ENCODE data around the gene PMVK. TPM values are rescaled to one million over a fixed set of nuclear protein-coding genes. Genes with fewer than 3 reads are reported as not detected.

Gene PMVK
- polyA plus RNA-seq, 3 donors, result 17.2 to 43.2 (median 41.9) TPM

DNA sequence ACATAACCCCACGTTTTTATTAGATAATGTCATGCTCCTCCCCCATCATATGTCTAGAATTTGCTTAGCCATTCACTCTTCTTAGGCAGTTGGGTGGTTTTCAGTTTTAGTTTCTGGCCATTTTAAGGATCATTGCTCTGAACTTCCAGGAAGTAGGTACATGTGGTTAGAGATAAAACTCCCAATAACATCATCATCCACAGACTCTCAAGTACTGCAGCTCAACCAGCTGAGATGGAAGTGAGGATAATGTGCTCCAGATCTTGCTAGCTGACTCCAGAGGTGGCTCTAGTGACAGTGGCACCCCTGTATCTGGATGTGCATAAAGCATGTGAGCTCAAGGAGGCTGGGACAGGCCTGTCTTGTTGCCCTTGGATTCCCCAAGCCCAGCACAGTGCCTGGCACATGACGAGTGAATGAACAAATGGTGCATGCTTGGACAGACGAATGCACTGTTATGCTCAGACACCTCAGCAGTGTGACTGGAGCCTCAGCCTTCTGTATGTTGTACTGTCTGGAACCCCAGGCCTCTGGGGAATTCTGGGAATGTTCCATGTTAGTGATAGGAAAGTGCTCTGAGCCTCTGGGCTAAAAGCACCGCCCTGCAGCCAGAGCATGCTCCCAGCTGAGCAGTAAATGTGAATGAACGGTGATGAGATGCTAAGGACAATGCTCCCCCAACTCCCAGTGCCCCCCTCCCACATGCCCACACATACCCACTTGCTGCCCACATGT is 50.1 kb downstream of the PMVK start:
- Histone ChIP-seq H3K4me2 (replicated peaks; ENCODE audit: extremely low read depth, low read length, poor library complexity, severe bottlenecking) (no peak overlapping the region), H3K4me1 (ENCODE audit: control insufficient read depth in 1 of 2, insufficient read depth in 2 of 2, low read length in 2 of 2) (no peaks in the 10 kb centered on the region), H4K20me1 (ENCODE audit: insufficient read depth, low read length) (no peaks in the 10 kb centered on the region), H3K9me3 (replicated peaks in 1 of 2; ENCODE audit: control insufficient read depth in 1 of 2, insufficient read depth in 1 of 2, low read length in 2 of 2) (no peaks in the 10 kb centered on the region), H3K79me2 (ENCODE audit: insufficient read depth, low read length) (no peaks in the 10 kb centered on the region), H3K9ac (ENCODE audit: insufficient read depth, low read length, poor library complexity, severe bottlenecking) (no peak overlapping the region), H3K27me3 (ENCODE audit: control insufficient read depth in 2 of 2, insufficient read depth in 2 of 2, low read length in 2 of 2) (peaks cover 0 to 2% of the 10 kb centered on the region in 2 donors), H3K4me3 (replicated peaks in 1 of 3; ENCODE audit: low read depth in 2 of 3, low read length in 3 of 3) (no peak overlapping the region), H3K36me3 (replicated peaks in 1 of 2; ENCODE audit: control insufficient read depth in 1 of 2, insufficient read depth in 2 of 2, low read length in 2 of 2) (no peaks in the 10 kb centered on the region), H2AFZ (ENCODE audit: insufficient read depth, low read depth, low read length, poor library complexity, severe bottlenecking) (no peak overlapping the region), H3K27ac (ENCODE audit: low read depth in 1 of 2, low read length in 2 of 2) (no peak overlapping the region)
- DNase-seq, result no peak
- TF ChIP-seq, protein P1, sequence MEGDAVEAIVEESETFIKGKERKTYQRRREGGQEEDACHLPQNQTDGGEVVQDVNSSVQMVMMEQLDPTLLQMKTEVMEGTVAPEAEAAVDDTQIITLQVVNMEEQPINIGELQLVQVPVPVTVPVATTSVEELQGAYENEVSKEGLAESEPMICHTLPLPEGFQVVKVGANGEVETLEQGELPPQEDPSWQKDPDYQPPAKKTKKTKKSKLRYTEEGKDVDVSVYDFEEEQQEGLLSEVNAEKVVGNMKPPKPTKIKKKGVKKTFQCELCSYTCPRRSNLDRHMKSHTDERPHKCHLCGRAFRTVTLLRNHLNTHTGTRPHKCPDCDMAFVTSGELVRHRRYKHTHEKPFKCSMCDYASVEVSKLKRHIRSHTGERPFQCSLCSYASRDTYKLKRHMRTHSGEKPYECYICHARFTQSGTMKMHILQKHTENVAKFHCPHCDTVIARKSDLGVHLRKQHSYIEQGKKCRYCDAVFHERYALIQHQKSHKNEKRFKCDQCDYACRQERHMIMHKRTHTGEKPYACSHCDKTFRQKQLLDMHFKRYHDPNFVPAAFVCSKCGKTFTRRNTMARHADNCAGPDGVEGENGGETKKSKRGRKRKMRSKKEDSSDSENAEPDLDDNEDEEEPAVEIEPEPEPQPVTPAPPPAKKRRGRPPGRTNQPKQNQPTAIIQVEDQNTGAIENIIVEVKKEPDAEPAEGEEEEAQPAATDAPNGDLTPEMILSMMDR (IDR thresholded peaks at IDR 0.05), result no peak
- H3K36me3 Mint-ChIP-seq, result no peaks in the 10 kb centered on the region
- no peaks in the 10 kb centered on the region for H3K4me1 Mint-ChIP-seq
- no peak overlapping the region for H3K4me3 Mint-ChIP-seq
- H3K27ac Mint-ChIP-seq, result no peak overlapping the region
- intact Hi-C loops (cut with micrococcal nuclease), result loop anchor here in 1 of 2 donors (10.0 kb wide), 2 partner anchors 122 to 402 kb away; no protein-coding TSS in a partner anchor
- WGBS (ENCODE audit: insufficient coverage), result 100% methylated on average over 4 of the region's 5 CpGs
- peaks cover 3 to 10% (median 5%) of the 10 kb centered on the region in 3 donors for H3K27me3 Mint-ChIP-seq (ENCODE audit: low read depth in 3 of 3)
- H3K9me3 Mint-ChIP-seq, result no peaks in the 10 kb centered on the region

DNA sequence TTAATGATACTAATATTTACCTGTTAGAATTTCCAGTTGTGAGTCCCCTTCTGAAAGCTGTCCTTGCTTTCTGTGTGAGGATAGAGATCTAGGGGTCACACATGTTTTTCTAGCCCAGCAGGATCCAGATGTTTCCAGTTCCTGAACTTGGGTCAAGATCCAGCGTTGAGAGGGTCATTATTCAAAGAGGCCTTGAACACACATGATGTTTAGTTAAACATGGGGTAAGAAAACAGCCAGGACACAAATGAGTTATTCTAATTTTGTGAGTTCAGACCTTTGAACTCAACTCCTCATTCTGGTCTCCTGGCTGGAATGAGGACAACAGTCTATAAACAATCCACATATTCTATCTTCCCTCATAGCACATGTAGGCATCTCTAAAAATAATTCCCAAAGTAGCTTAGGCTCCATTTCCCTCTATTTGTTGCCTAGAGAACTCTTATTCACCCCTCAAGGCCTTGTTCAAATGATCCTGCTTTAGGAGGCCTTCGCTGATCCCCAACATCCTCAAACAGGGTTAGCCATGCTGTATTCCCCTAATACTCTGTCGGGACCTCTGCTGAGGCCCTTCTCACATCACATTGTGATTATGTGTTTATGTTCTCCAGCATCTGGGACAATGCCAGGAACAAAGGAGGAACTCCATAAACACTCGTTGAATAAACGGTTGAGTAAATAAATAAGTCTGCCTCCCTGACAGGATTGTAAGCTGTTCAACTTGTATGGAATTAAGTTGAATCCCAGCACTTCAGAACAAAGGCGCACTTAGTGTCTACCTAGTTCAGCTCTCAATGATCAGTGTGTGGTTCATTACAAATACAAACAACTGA is 51.4 kb downstream of the PMVK start:
- DNase-seq, result no peak
- 0% methylated on average over 1 of the region's 6 CpGs for WGBS (ENCODE audit: insufficient coverage)
- no peak overlapping the region for H3K27ac Mint-ChIP-seq

More for the DNA sequence above, 51.4 kb downstream of the PMVK start:
- TF ChIP-seq, protein P1 (IDR thresholded peaks at IDR 0.05), result no peak
- Mint-ChIP-seq H3K9me3 (no peaks in the 10 kb centered on the region), H3K36me3 (no peaks in the 10 kb centered on the region), H3K27me3 (ENCODE audit: low read depth in 3 of 3) (peaks cover 3 to 10% (median 4%) of the 10 kb centered on the region in 3 donors), H3K4me1 (no peaks in the 10 kb centered on the region), H3K4me3 (no peak overlapping the region)
- no peak overlapping the region for H3K4me3 ChIP-seq (replicated peaks in 1 of 3; ENCODE audit: low read depth in 2 of 3, low read length in 3 of 3)
- intact Hi-C loops (cut with micrococcal nuclease), result loop anchor here in 1 of 2 donors (10.0 kb wide), 2 partner anchors 120 to 400 kb away; no protein-coding TSS in a partner anchor
- no peak overlapping the region for H3K9ac ChIP-seq (ENCODE audit: insufficient read depth, low read length, poor library complexity, severe bottlenecking)
- no peaks in the 10 kb centered on the region for H3K9me3 ChIP-seq (replicated peaks in 1 of 2; ENCODE audit: control insufficient read depth in 1 of 2, insufficient read depth in 1 of 2, low read length in 2 of 2)
- H3K4me1 ChIP-seq (ENCODE audit: control insufficient read depth in 1 of 2, insufficient read depth in 2 of 2, low read length in 2 of 2), result no peaks in the 10 kb centered on the region
- no peak overlapping the region for H3K4me2 ChIP-seq (replicated peaks; ENCODE audit: extremely low read depth, low read length, poor library complexity, severe bottlenecking)
- no peaks in the 10 kb centered on the region for H4K20me1 ChIP-seq (ENCODE audit: insufficient read depth, low read length)
- no peak overlapping the region for H2AFZ ChIP-seq (ENCODE audit: insufficient read depth, low read depth, low read length, poor library complexity, severe bottlenecking)
- no peaks in the 10 kb centered on the region for H3K36me3 ChIP-seq (replicated peaks in 1 of 2; ENCODE audit: control insufficient read depth in 1 of 2, insufficient read depth in 2 of 2, low read length in 2 of 2)
- no peak overlapping the region for H3K27ac ChIP-seq (ENCODE audit: low read depth in 1 of 2, low read length in 2 of 2)
- H3K27me3 ChIP-seq (ENCODE audit: control insufficient read depth in 2 of 2, insufficient read depth in 2 of 2, low read length in 2 of 2), result peaks cover 0 to 2% of the 10 kb centered on the region in 2 donors
- no peaks in the 10 kb centered on the region for H3K79me2 ChIP-seq (ENCODE audit: insufficient read depth, low read length)
